ENCODE measurements around the gene DNPEP. TPM values are rescaled to one million over a fixed set of nuclear protein-coding genes. Genes with fewer than 3 reads are reported as not detected.

Gene DNPEP
- total RNA-seq, 4 donors from 2014 or later, result 35.2 to 88.1 (median 52.6) TPM

DNA sequence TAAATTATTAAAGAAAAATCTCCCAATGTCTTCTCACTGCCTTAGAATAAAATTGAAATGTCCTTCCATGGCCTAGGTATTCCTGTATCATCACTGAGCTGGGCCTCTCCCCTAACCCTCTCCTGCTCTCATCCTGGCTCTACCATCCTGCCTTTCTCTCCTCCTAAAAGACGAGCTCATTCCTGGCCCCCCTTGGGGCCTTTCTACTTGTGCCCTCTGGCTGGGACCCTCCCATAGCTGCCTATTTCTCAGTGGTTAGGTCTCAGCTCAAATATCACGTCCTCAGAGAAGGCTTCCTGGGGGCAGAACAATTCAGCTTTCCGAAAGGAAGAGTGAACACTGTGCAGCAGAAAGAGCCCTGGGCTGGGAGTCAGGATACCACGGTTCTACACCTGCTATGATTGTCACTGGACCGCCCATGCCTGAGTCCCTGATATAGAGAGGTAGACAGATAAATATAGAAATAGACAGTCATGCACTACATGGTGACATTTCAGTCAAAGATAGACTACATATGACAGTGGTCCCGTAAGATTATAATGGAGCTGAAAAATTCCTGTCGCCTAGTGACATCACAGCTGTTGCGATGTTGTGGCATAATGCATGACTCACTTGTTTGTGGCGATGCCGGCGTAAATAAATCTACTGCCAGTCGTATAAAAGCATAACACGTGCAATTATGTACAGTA, 9.4 kb downstream of the DNPEP start:
- no peaks in the 10 kb centered on the region for H3K27me3 ChIP-seq
- H3K36me3 ChIP-seq, result peaks cover 0 to 97% (median 15%) of the 10 kb centered on the region in 3 donors
- H3K4me1 ChIP-seq, result no peaks in the 10 kb centered on the region
- DNase-seq (ENCODE audit: low spot score in 2 of 2), result no peak
- no peak overlapping the region for H3K27ac ChIP-seq
- TF ChIP-seq EP300 (IDR thresholded peaks at IDR 0.05) (no peak), POLR2A (IDR thresholded peaks at IDR 0.05) (no peak)
- TF ChIP-seq, protein P1, sequence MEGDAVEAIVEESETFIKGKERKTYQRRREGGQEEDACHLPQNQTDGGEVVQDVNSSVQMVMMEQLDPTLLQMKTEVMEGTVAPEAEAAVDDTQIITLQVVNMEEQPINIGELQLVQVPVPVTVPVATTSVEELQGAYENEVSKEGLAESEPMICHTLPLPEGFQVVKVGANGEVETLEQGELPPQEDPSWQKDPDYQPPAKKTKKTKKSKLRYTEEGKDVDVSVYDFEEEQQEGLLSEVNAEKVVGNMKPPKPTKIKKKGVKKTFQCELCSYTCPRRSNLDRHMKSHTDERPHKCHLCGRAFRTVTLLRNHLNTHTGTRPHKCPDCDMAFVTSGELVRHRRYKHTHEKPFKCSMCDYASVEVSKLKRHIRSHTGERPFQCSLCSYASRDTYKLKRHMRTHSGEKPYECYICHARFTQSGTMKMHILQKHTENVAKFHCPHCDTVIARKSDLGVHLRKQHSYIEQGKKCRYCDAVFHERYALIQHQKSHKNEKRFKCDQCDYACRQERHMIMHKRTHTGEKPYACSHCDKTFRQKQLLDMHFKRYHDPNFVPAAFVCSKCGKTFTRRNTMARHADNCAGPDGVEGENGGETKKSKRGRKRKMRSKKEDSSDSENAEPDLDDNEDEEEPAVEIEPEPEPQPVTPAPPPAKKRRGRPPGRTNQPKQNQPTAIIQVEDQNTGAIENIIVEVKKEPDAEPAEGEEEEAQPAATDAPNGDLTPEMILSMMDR (IDR thresholded peaks at IDR 0.05), result no peak
- no peaks in the 10 kb centered on the region for H3K9me3 ChIP-seq
- 86 to 90% methylated on average over 13 of the region's 13 CpGs for WGBS, 2 donors
- H3K4me3 ChIP-seq, result no peak overlapping the region

DNA sequence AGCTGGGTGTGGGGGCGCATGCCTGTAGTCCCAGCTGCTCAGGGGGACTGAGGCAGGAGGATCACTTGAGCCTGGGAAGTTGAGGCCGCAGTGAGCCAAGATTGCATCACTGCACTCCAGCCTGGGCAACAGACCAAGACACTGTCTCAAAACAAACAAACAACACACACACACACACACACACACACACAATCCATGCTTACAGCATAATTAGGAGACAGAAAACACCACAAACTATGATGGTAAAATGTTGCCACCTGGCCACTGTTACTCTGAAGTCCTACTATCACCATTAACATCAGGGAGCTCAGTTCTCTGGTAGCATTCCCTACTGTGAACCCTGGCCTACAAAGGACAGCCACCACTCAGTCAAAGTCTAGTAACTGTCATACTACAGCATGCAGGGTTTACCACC, 18.3 kb downstream of the DNPEP start:
- Histone ChIP-seq H3K27ac (peak overlapping the region; percentile 54 to 79 (median 64)), H3K4me3 (peak overlapping the region in 1 of 4 donors; percentile 16), H3K27me3 (no peaks in the 10 kb centered on the region), H3K4me1 (peaks cover 0 to 14% (median 5%) of the 10 kb centered on the region in 4 donors), H3K36me3 (peaks cover 0 to 25% (median 3%) of the 10 kb centered on the region in 3 donors), H3K9me3 (no peaks in the 10 kb centered on the region)
- TF ChIP-seq, protein P1 (IDR thresholded peaks at IDR 0.05), result no peak
- TF ChIP-seq POLR2A (IDR thresholded peaks at IDR 0.05) (no peak), EP300 (IDR thresholded peaks at IDR 0.05) (no peak)
- WGBS, 2 donors, result 8 to 12% methylated on average over 2 of the region's 2 CpGs
- DNase-seq (ENCODE audit: low spot score in 2 of 2), result peak; percentile 43 to 68

DNA sequence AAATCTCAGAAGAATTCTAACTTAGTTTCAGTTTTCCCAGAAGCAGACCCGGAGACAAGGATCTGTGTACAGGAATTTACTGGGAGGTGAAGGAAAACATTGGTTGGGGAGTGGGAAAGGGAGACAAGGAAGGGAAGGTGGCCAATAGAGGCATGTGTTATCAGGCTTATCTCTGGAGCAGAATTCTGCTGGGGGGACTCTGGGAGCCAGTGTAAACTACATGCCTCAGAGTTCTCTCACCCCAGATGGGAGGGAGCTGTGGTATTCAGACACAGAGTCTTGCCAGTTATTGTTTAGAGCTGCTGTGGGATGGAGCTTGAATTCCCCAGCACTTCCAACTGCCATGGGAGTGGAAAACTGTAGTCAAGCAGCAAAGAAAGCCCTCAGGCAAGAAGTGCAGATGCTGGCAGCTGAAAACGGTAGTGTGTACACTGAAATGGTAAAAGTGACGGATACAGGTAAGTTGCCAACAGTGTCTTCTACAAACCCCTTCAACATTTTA, 19.0 kb downstream of the DNPEP start:
- peak overlapping the region; percentile 54 to 79 (median 64) for H3K27ac ChIP-seq
- H3K4me1 ChIP-seq, result peaks cover 0 to 14% (median 5%) of the 10 kb centered on the region in 4 donors
- no peak for DNase-seq (ENCODE audit: low spot score in 2 of 2)
- 16 to 17% methylated on average over 3 of the region's 3 CpGs for WGBS, 2 donors
- H3K36me3 ChIP-seq, result peaks cover 0 to 18% (median 0%) of the 10 kb centered on the region in 3 donors
- H3K4me3 ChIP-seq, result peak overlapping the region in 3 of 4 donors; percentile 10 to 17 (median 16)
- TF ChIP-seq POLR2A (IDR thresholded peaks at IDR 0.05), result no peak
- TF ChIP-seq, protein P1 (IDR thresholded peaks at IDR 0.05), result no peak
- TF ChIP-seq EP300 (IDR thresholded peaks at IDR 0.05), result no peak
- no peaks in the 10 kb centered on the region for H3K9me3 ChIP-seq
- H3K27me3 ChIP-seq, result no peaks in the 10 kb centered on the region

DNA sequence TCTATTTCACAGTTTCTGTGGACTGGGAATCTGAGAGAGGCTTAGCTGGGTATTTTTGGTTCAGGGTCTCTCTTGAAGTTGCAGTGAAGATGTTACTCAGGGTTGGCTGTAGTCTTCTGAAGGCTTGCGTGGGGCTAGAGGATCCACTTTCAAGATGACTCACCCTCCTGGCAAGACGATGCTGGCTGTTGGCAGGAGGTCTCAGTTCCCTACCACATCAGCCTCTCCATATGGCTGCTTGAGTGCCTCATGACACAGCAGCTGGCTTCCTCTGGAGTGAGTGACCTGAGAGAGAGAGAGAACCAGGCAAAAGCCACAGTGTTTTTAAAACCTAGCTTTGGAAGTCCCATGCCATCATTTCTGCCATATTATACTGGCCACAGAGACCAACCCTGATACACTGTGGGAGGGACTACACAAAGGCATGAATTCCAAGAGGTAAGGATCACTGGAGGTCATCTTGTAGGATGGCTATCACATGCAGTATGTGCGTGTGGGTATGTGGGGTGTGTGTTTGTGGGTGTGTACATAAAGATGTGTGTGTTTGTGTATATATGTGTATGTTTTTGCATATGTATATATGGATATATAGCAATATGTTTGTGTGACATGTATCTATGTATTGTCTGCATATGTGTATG, 25.1 kb downstream of the DNPEP start:
- H3K36me3 ChIP-seq, result peaks cover 0 to 14% (median 0%) of the 10 kb centered on the region in 3 donors
- no peak overlapping the region for H3K27ac ChIP-seq
- TF ChIP-seq POLR2A (IDR thresholded peaks at IDR 0.05) (no peak), EP300 (IDR thresholded peaks at IDR 0.05) (no peak)
- TF ChIP-seq, protein P1 (IDR thresholded peaks at IDR 0.05), result no peak
- H3K4me3 ChIP-seq, result no peak overlapping the region
- DNase-seq (ENCODE audit: low spot score in 2 of 2), result peak in 1 of 2 donors; percentile 33
- 37 to 49% methylated on average over 3 of the region's 3 CpGs for WGBS, 2 donors
- H3K27me3 ChIP-seq, result peaks cover 0 to 21% of the 10 kb centered on the region in 2 donors
- H3K9me3 ChIP-seq, result no peaks in the 10 kb centered on the region
- peaks cover 0 to 13% (median 8%) of the 10 kb centered on the region in 4 donors for H3K4me1 ChIP-seq

DNA sequence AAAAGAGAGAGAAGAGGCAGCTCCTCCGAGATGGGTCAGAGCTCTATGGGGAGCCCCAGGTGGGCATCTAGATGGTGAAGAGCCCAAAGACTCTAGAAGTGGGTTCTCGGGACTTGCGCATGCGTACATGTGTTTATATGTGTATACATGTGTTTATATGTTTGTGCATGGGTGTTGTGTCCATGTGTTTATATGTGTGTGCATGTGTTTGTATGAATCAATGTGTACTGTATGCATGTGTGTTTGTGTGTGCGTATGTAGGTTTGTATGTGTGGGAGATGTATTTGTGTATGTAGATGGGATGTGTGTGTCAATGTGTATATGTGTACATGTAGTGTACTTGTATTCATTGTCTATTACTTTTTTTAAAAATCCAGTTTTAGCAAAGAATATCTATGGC, 25.6 kb downstream of the DNPEP start:
- WGBS, 2 donors, result 95 to 97% methylated on average over 5 of the region's 5 CpGs
- H3K9me3 ChIP-seq, result no peaks in the 10 kb centered on the region
- peaks cover 0 to 19% (median 8%) of the 10 kb centered on the region in 4 donors for H3K4me1 ChIP-seq
- H3K4me3 ChIP-seq, result no peak overlapping the region
- no peak overlapping the region for H3K27ac ChIP-seq
- H3K27me3 ChIP-seq, result peaks cover 0 to 27% of the 10 kb centered on the region in 2 donors
- H3K36me3 ChIP-seq, result peaks cover 0 to 14% (median 0%) of the 10 kb centered on the region in 3 donors
- no peak for DNase-seq (ENCODE audit: low spot score in 2 of 2)
- no peak for TF ChIP-seq EP300 (IDR thresholded peaks at IDR 0.05)
- TF ChIP-seq, protein P1 (IDR thresholded peaks at IDR 0.05), result no peak
- no peak for TF ChIP-seq POLR2A (IDR thresholded peaks at IDR 0.05)
